Neural cell (in vitro differentiated cells): ENCODE measurements around the gene GHITM. TPM values are rescaled to one million over a fixed set of nuclear protein-coding genes. Genes with fewer than 3 reads are reported as not detected.
"Not testable (repeated sequence)": the region's sequence is repeated elsewhere in the genome, so short reads cannot be mapped to it uniquely, and the experiment has no call there.

Source experiments
- H2AFZ ChIP-seq: fragments of 200-600, 300-800 bp; sonication (generic), shearing (Covaris generic); 2 replicates; pipeline ENCODE4 v1.6.0; 2014; ENCODE audit warnings: low read depth, mild to moderate bottlenecking, antibody characterized with exemption, low read length, moderate library complexity
- H3F3A ChIP-seq: fragments of 200-600 bp; shearing (Covaris generic); 2 replicates; pipeline ENCODE4 v1.6.1; 2016; ENCODE audit warnings: mild to moderate bottlenecking, moderate library complexity, mixed read lengths, antibody characterized with exemption, low read length; ENCODE audit not compliant: insufficient read depth, poor library complexity, severe bottlenecking
- H3K27ac ChIP-seq: fragments of 200-600, 300-800 bp; sonication (generic), shearing (Covaris generic); 2 replicates; pipeline ENCODE4 v1.5.1; 2014; ENCODE audit warnings: mild to moderate bottlenecking, low read length, moderate library complexity
- H3K27me3 ChIP-seq: fragments of 300-800, 200-600 bp; sonication (generic), shearing (Covaris generic); 2 replicates; pipeline ENCODE4 v1.6.0; 2014; ENCODE audit warnings: mild to moderate bottlenecking, low read depth, low read length, moderate library complexity; ENCODE audit not compliant: insufficient read depth
- H3K36me3 ChIP-seq: fragments of 300-800, 200-600 bp; sonication (generic), shearing (Covaris generic); 2 replicates; pipeline ENCODE4 v1.5.1; 2014; ENCODE audit warnings: mild to moderate bottlenecking, antibody characterized with exemption, low read length, moderate library complexity; ENCODE audit not compliant: insufficient read depth
- H3K4me2 ChIP-seq: fragments of 300-800, 200-600 bp; sonication (generic), shearing (Covaris generic); 2 replicates; pipeline ENCODE4 v1.6.0; 2014; ENCODE audit warnings: mild to moderate bottlenecking, low read length
- H3K4me3 ChIP-seq: fragments of 300-800, 200-600 bp; sonication (generic), shearing (Covaris generic); 2 replicates; pipeline ENCODE4 v1.5.1; 2014; ENCODE audit warnings: mild to moderate bottlenecking, low read length, moderate library complexity
- H3K79me2 ChIP-seq: fragments of 200-600 bp; shearing (Covaris generic); replicated peaks from 2 replicates; pipeline ENCODE4 v1.6.0; 2014; ENCODE audit warnings: mild to moderate bottlenecking, low read length, moderate library complexity; ENCODE audit not compliant: insufficient read depth
- H3K9ac ChIP-seq: fragments of 300-800, 200-600 bp; sonication (generic), shearing (Covaris generic); 2 replicates; pipeline ENCODE4 v1.6.1; 2016; ENCODE audit warnings: mild to moderate bottlenecking, low read length, mixed read lengths
- H3K9me2 ChIP-seq: fragments of 200-600 bp; shearing (Covaris generic); 2 replicates; pipeline ENCODE4 v1.6.1; 2016; ENCODE audit warnings: mild to moderate bottlenecking, low read length, mixed read lengths; ENCODE audit not compliant: insufficient read depth
- H3K9me3 ChIP-seq: fragments of 200-600, 300-800 bp; sonication (generic), shearing (Covaris generic); 2 replicates; pipeline ENCODE4 v1.6.1; 2016; ENCODE audit warnings: mild to moderate bottlenecking, mixed run types, low read length, moderate library complexity, mixed read lengths
- H4K20me1 ChIP-seq: fragments of 200-600 bp; shearing (Covaris generic); 2 replicates; pipeline ENCODE4 v1.6.1; 2016; ENCODE audit warnings: mild to moderate bottlenecking, mixed run types; ENCODE audit not compliant: insufficient read depth
- EP300 ChIP-seq: fragments of 450-650 bp; conservative IDR thresholded peaks from 2 replicates; pipeline ENCODE4 v1.6.1; 2014; ENCODE audit warnings: antibody characterized with exemption, mild to moderate bottlenecking, moderate library complexity; ENCODE audit not compliant: poor library complexity, severe bottlenecking
- EZH2 ChIP-seq: fragments of 200-600, 300-800 bp; shearing (Covaris generic), sonication (generic); IDR thresholded peaks from 2 replicates; pipeline ENCODE4 v1.6.1; 2014; ENCODE audit warnings: antibody characterized with exemption, low read length, borderline replicate concordance, mild to moderate bottlenecking; ENCODE audit not compliant: insufficient read depth, poor library complexity, severe bottlenecking
- MXI1 ChIP-seq: fragments of 450-650 bp; conservative IDR thresholded peaks from 2 replicates; pipeline ENCODE4 v1.6.1; 2014; ENCODE audit warnings: antibody characterized with exemption, mild to moderate bottlenecking; ENCODE audit not compliant: poor library complexity, severe bottlenecking
- POLR2AphosphoS5 ChIP-seq: IDR thresholded peaks from 2 replicates; pipeline ENCODE4 v1.6.1; 2012
- RAD21 ChIP-seq: fragments of 450-650 bp; conservative IDR thresholded peaks from 2 replicates; pipeline ENCODE4 v1.6.1; 2014; ENCODE audit warnings: antibody characterized with exemption, mild to moderate bottlenecking, moderate library complexity
- REST ChIP-seq: IDR thresholded peaks from 2 replicates; pipeline ENCODE4 v1.6.1; 2012; ENCODE audit warnings: borderline replicate concordance
- SMC3 ChIP-seq: fragments of 450-650 bp; conservative IDR thresholded peaks from 2 replicates; pipeline ENCODE4 v1.6.1; 2014; ENCODE audit warnings: antibody characterized with exemption, mild to moderate bottlenecking, moderate library complexity; ENCODE audit not compliant: poor library complexity
- TAF1 ChIP-seq: IDR thresholded peaks from 2 replicates; pipeline ENCODE4 v1.6.1; 2012; ENCODE audit warnings: low read depth
- polyA plus RNA-seq: library from polyadenylated mRNA; depleted of rRNA; stranded (reverse); fragments of >200 nt; gene quantifications from 2 replicates; pipeline ENCODE4 v1.2.3, GENCODE V29; 2014
- TF ChIP-seq, protein P1 (sequence below): fragments of 450-650 bp; IDR thresholded peaks from 2 replicates; pipeline ENCODE4 v1.5.1; 2014; ENCODE audit warnings: antibody characterized with exemption, mild to moderate bottlenecking, moderate library complexity; ENCODE audit not compliant: poor library complexity, severe bottlenecking

Gene GHITM
- polyA plus RNA-seq, 1 donor from 2014 or later, result 306 TPM

DNA sequence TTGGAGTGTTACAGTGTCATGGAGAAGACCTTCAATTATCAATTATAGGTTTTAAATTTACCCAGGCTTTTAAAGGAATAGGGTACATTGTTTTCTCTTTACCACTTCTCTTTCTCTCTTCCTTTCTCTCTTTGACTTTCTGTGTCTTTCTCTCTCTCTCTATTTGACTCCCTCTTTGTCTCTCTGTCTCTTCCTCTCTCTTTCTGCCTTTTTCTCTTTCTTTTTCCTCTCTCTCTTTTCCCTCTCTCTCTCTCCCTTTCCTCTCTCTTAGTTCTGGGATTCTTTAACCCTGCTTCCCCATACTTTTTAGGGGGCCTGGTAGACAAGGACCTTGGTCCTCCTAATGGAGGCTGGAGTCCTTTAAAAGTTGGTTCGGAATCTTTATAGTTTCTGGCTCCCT lies 15.9 kb upstream of the GHITM start:
- Histone ChIP-seq H3K4me3 (no peak overlapping the region), H2AFZ (no peak overlapping the region), H3K27me3 (no peaks in the 10 kb centered on the region), H3K9ac (no peak overlapping the region), H3K9me2 (no peaks in the 10 kb centered on the region), H3K79me2 (no peaks in the 10 kb centered on the region), H3K36me3 (no peaks in the 10 kb centered on the region), H3F3A (no peaks in the 10 kb centered on the region), H3K4me2 (no peak overlapping the region), H4K20me1 (no peaks in the 10 kb centered on the region), H3K9me3 (peaks cover 6% of the 10 kb centered on the region), H3K27ac (no peak overlapping the region)
- TF ChIP-seq, protein P1, sequence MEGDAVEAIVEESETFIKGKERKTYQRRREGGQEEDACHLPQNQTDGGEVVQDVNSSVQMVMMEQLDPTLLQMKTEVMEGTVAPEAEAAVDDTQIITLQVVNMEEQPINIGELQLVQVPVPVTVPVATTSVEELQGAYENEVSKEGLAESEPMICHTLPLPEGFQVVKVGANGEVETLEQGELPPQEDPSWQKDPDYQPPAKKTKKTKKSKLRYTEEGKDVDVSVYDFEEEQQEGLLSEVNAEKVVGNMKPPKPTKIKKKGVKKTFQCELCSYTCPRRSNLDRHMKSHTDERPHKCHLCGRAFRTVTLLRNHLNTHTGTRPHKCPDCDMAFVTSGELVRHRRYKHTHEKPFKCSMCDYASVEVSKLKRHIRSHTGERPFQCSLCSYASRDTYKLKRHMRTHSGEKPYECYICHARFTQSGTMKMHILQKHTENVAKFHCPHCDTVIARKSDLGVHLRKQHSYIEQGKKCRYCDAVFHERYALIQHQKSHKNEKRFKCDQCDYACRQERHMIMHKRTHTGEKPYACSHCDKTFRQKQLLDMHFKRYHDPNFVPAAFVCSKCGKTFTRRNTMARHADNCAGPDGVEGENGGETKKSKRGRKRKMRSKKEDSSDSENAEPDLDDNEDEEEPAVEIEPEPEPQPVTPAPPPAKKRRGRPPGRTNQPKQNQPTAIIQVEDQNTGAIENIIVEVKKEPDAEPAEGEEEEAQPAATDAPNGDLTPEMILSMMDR, result no peak
- TF ChIP-seq TAF1 (no peak), EP300 (no peak), POLR2AphosphoS5 (no peak), EZH2 (no peak), MXI1 (no peak), SMC3 (no peak), RAD21 (no peak), REST (no peak)

DNA sequence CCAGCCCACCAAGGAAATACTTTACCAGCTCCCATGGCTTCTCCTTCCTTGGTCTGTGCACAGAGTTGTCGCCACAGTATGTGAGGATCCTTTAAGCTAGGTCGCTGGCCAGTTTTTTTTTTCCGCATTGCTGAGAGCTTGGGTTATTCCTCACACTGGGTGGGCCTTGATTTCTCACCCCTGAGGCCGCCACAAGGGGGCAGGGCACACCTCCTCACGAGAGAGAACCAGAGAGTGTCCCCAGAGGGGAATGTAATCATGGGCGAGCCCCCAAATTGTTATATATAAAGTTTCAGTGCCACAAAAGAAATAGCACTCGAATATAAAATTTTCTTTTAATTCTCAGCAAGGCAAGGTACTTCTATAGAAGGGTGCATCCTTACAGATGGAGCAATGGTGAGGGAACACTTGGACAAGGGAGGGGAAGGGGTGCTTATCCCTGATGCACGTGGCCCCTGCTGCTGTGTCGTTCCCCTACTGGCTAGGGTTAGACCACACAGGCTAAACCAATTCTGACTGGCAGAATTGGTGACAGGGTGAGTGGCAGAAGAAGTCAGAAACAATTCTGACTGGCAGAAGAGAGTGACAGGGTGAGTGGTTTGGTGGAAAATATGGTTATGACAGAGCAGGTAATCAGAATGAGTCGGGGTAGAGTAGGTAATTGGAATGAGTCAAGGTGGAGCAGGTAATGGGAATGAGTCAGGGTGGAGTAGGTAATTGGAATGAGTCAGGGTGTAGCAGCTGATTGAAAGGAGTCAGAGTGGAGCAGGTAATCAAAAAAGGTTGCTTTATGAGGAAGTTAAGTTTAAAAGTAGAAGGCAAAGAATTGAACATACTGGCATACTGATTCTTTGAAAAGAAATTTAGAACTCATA lies 13.2 kb upstream of the GHITM start:
- not testable (repeated sequence) for H3K27me3 ChIP-seq, H3K36me3 ChIP-seq, H3K27ac ChIP-seq, H3F3A ChIP-seq, H3K9me2 ChIP-seq, H3K4me2 ChIP-seq, H2AFZ ChIP-seq, H3K9ac ChIP-seq, H3K79me2 ChIP-seq, H3K4me3 ChIP-seq, H4K20me1 ChIP-seq, H3K9me3 ChIP-seq
